Testis (tissue), 3 donors: ENCODE measurements around the gene TRIM27. TPM values are rescaled to one million over a fixed set of nuclear protein-coding genes. Genes with fewer than 3 reads are reported as not detected.

Experiments used
- DNase-seq: peaks from one replicate; pipeline ENCODE4 v3.0.0-alpha.2; 2019
- H3K27ac ChIP-seq, 2 donors: fragments of 200-600 bp; sonication (generic); one replicate each; pipeline ENCODE4 v1.5.1; 2019
- H3K27me3 ChIP-seq: fragments of 200-600 bp; sonication (generic); one replicate; pipeline ENCODE4 v1.5.1; 2019
- H3K36me3 ChIP-seq: fragments of 200-600 bp; sonication (generic); one replicate; pipeline ENCODE4 v1.5.1; 2017; ENCODE audit warnings: low read depth; ENCODE audit errors: missing control alignments
- H3K4me1 ChIP-seq: fragments of 200-600 bp; sonication (generic); one replicate; pipeline ENCODE4 v1.5.1; 2019
- H3K4me3 ChIP-seq, 2 donors: fragments of 200-600 bp; sonication (generic); one replicate each; pipeline ENCODE4 v1.5.1; 2017 to 2019
- H3K9me3 ChIP-seq: fragments of 200-600 bp; sonication (generic); one replicate; pipeline ENCODE4 v1.5.1; 2017
- CTCF ChIP-seq, 3 experiments: fragments of 450-650 bp in 2 of 3; fragments of 200-600 bp in 1 of 3; sonication (generic) in 1 of 3; IDR thresholded peaks; one replicate each; pipeline ENCODE4 v1.5.1; 2016 to 2019; ENCODE audit warnings: antibody characterized with exemption in 3 of 3, mild to moderate bottlenecking in 2 of 3, moderate library complexity in 1 of 3
- POLR2A ChIP-seq: fragments of 450-650 bp; IDR thresholded peaks from one replicate; pipeline ENCODE4 v1.6.1; 2017; ENCODE audit warnings: antibody characterized with exemption, mild to moderate bottlenecking, moderate library complexity
- WGBS, 2 donors: methylation state at CpG; one replicate each; pipeline ENCODE4 v1.1.5; 2018; 5-methylcytosine and 5-hydroxymethylcytosine counted together
- intact Hi-C: fragments of 100-400 bp; cut with DNase I; formaldehyde crosslinking; loops from one replicate; pipeline ENCODE4 v1.15.1; 2023; ENCODE audit warnings: low total_unique reads
- polyA plus RNA-seq: library from polyadenylated mRNA; stranded (reverse); fragments of 350-450 nt; fragmentation: Illumina TruSeq; extraction: RNeasy Lipid Tissue Mini Kit (QIAGEN cat#74804); gene quantifications from one replicate; pipeline ENCODE4 v1.2.3, GENCODE V29; 2014; ENCODE audit warnings: low read depth, low replicate concordance; ENCODE audit not compliant: insufficient read depth
- total RNA-seq, 2 donors: library from RNA; depleted of rRNA; stranded (reverse); fragments of >200 nt; gene quantifications; one replicate each; pipeline ENCODE4 v1.2.3, GENCODE V29; 2016

Gene TRIM27
- total and polyA plus RNA-seq, 3 donors from 2014 or later: 29.8 to 81.2 (median 61.4) TPM

DNA sequence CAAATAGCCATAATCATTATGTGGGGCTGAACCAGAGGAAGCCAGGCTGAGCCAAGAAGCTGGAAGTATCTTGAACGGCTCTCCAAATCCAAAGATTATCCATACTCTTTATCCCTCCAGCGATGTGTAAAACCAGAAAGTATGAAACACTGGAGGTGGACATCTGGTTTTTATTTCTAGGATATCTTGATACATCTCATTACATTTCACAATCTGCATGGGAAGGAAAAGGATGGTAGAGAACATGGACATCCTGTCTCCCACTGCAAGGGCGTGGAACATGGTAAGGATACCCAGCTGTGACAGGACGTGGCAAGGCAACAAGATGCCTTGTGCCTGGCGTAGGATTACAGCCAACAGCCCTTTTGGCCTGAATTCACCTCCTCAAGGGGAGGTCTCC, 20.1 kb downstream of the TRIM27 start:
- no peaks in the 10 kb centered on the region for H3K27me3 ChIP-seq
- no peaks in the 10 kb centered on the region for H3K9me3 ChIP-seq
- DNase-seq: no peak
- no peak overlapping the region for H3K4me3 ChIP-seq
- no peaks in the 10 kb centered on the region for H3K36me3 ChIP-seq
- TF ChIP-seq CTCF (IDR thresholded peaks at IDR 0.05): no peak
- no peak for TF ChIP-seq POLR2A
- no peaks in the 10 kb centered on the region for H3K4me1 ChIP-seq
- intact Hi-C loops: no loop called here
- no peak overlapping the region for H3K27ac ChIP-seq
- WGBS, 2 donors: 90 to 94% methylated on average over 5 of the region's 5 CpGs

DNA sequence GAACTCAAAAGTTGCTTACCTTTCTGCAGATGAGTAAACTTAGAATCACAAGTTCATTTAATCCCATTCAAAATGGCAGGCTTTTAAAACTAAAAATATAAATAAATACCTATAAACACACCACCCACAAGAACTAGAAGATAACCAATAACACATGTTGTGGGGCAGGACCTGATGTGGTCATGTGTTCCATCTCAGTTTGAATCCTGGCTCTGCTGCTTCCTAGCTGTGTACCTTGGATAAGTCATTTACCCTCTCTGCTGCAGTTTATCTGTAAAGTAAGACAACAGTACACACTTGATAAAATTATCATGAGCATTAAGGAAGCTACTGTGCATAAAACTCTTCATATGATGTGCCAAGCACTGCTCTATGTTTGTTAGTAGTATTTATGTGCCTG, 22.0 kb downstream of the TRIM27 start:
- DNase-seq: no peak
- TF ChIP-seq POLR2A (no peak), CTCF (IDR thresholded peaks at IDR 0.05) (no peak)
- Histone ChIP-seq H3K4me3 (no peak overlapping the region), H3K4me1 (peaks cover 5% of the 10 kb centered on the region), H3K36me3 (no peaks in the 10 kb centered on the region), H3K9me3 (no peaks in the 10 kb centered on the region), H3K27me3 (no peaks in the 10 kb centered on the region), H3K27ac (no peak overlapping the region)
- intact Hi-C loops: no loop called here

DNA sequence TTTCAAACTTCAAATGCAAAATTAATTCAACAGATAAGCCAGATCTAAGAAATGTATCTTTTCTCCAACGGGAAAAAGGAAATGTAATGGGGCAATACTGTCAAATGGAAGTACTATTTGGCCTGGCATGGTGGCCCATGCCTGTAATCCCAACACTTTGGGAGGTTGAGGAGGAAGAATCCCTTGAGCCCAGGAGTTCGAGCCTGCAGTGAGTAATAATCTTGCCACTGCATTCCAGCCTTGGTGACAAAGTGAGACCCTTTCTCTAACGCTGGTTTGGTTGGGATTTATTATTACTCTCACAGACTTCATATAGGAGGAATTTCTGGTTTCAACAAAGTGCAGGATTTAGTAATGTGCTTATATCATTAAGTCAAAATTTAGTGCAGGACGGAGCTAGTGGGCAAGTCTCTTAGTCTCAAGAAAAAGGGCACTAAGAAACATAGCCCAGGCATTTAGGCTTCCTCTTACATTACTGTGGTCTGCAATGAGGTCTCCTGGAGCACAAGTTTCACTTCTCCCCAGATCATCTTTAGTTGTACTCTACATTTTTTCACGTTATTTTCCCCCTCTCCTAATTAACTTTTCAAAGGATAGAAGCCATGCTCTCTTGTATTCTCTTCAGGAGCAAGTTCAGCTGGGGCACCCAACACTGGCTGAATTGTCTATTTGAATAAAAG, 23.1 kb downstream of the TRIM27 start:
- H3K27ac ChIP-seq: no peak overlapping the region
- H3K36me3 ChIP-seq: no peaks in the 10 kb centered on the region
- WGBS, 2 donors: 75 to 80% methylated on average over 5 of the region's 5 CpGs
- no peaks in the 10 kb centered on the region for H3K27me3 ChIP-seq
- no peak overlapping the region for H3K4me3 ChIP-seq
- H3K9me3 ChIP-seq: no peaks in the 10 kb centered on the region
- TF ChIP-seq CTCF (IDR thresholded peaks at IDR 0.05) (no peak), POLR2A (no peak)
- H3K4me1 ChIP-seq: peaks cover 5% of the 10 kb centered on the region
- intact Hi-C loops: no loop called here
- DNase-seq: no peak

GRCh38 chr6:28898710-28898965, 25.1 kb downstream of the TRIM27 start:
- Histone ChIP-seq H3K27me3 (no peaks in the 10 kb centered on the region), H3K36me3 (no peaks in the 10 kb centered on the region), H3K4me1 (peaks cover 5% of the 10 kb centered on the region), H3K4me3 (no peak overlapping the region), H3K27ac (no peak overlapping the region), H3K9me3 (no peaks in the 10 kb centered on the region)
- intact Hi-C loops: no loop called here
- DNase-seq: no peak
- TF ChIP-seq CTCF (IDR thresholded peaks at IDR 0.05): no peak
- no peak for TF ChIP-seq POLR2A
- 76 to 86% methylated on average over 2 of the region's 2 CpGs for WGBS, 2 donors

DNA sequence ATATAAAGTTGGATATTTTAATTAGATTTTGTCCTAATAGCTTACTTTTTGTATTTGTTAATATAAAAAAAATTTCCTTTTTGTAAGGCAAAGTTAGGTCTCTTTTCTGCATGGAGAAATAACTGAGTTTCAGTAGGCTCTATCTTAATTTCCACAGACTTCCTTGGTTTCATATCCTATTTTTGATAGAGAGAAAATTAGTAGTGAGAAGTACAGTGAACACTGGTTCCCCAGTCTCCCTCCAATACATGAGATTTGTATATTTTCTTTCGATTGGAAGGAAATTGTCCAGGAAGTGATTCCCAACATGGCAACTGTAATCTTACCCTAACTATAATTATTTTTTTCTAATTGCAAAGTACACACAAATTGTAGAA, 26.4 kb downstream of the TRIM27 start:
- no peaks in the 10 kb centered on the region for H3K27me3 ChIP-seq
- intact Hi-C loops: no loop called here
- H3K27ac ChIP-seq: peak overlapping the region; percentile 94 to 98
- no peak for TF ChIP-seq POLR2A
- TF ChIP-seq CTCF (IDR thresholded peaks at IDR 0.05): no peak
- WGBS, 2 donors: 3 to 7% methylated on average over 1 of the region's 1 CpG
- DNase-seq: no peak
- no peaks in the 10 kb centered on the region for H3K36me3 ChIP-seq
- H3K9me3 ChIP-seq: no peaks in the 10 kb centered on the region
- H3K4me3 ChIP-seq: peak overlapping the region; percentile 56 to 79
- H3K4me1 ChIP-seq: peaks cover 5% of the 10 kb centered on the region
